KOPT-K1 (cell line): Measurements from ENCODE around the gene SULT1E1.
"Not testable (repeated sequence)": the region's sequence is repeated elsewhere in the genome, so short reads cannot be mapped to it uniquely, and the experiment has no call there.

ENCODE experiments used
- H3K27ac ChIP-seq: fragments of 200-600 bp; sonication (generic); 2 replicates; pipeline ENCODE4 v1.5.1; 2016; ENCODE audit warnings: antibody characterized with exemption, mild to moderate bottlenecking, low read depth, low read length; ENCODE audit not compliant: poor library complexity, severe bottlenecking
- H3K36me3 ChIP-seq: fragments of 200-600 bp; sonication (generic); 2 replicates; pipeline ENCODE4 v1.5.1; 2017; ENCODE audit warnings: antibody characterized with exemption, mild to moderate bottlenecking, low read length, moderate library complexity; ENCODE audit not compliant: insufficient read depth
- H3K9me3 ChIP-seq: fragments of 200-600 bp; sonication (generic); 2 replicates; pipeline ENCODE4 v1.5.1; 2017; ENCODE audit warnings: antibody characterized with exemption, low read length, mild to moderate bottlenecking; ENCODE audit not compliant: insufficient read depth, poor library complexity, severe bottlenecking

Gene SULT1E1

DNA sequence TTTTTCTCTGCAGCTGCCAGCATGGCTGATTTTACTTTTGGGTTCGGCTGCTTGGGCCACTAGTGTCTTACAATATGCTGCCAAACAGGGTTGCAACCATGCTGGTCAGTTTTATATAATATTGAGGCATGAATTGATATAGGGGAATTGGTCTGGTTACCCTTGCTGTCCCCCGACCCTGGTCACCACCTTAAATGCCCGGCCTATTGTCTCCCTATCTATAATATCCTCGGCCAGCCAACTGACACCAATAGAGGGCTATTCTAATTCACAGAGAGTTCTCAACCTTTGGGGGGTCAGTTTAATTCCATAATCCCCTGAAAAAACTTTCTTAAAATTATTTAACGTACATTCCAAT, 28.7 kb downstream of the SULT1E1 start:
- Histone ChIP-seq H3K36me3 (no peaks in the 10 kb centered on the region), H3K27ac (no peak overlapping the region), H3K9me3 (no peaks in the 10 kb centered on the region)

DNA sequence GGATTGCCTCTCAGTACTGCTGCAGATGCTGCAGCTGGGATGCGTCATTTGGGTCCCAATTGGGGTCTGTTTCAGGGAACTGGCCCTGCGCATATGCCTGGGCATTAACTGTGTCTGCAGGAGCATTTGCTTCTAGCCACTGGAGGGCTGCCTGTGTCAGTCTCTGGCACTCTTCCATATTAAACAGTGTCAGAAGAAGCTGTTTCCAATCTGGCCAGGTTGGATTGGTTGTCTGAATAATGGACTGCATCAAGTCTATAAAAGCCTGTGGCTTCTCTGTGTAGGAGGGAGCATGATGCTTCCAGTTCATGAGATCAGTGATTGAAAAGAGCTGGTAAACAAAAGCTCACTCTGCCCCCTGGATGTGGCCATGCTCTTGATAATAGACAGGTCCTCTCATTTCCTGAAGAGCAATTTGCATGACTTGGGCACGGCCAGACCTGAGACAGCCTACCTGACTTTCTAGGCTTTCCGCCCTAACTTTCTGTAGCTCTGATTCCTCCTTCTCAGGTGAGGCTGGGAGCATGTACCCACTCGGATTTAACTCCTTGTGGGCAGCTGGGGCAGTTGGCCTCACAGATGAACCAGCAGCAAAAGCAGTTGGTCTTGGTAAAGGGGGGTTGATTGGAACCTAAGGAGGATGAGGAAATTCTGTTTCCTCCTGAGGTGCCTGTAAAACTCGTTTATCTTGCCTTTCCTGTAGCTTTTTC, 29.2 kb downstream of the SULT1E1 start:
- Histone ChIP-seq H3K36me3 (no peaks in the 10 kb centered on the region), H3K27ac (no peak overlapping the region), H3K9me3 (no peaks in the 10 kb centered on the region)

DNA sequence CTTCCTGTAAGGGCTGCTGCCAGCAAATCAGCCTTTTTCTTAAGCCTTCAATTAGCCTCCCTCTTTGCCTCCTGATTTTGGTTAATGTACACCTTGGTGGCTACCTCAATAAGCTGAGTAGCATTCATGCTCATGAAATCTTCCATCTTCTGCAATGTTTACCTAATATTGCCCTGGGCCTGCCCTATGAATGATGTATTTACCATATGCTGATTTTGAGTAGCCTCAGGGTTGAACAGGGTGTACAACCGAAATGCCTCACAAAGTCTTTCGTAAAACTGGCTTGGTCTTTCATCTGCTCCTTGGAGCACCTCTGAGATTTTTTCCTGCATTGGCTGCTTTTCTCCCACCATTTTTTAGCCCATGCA, 29.8 kb downstream of the SULT1E1 start:
- no peaks in the 10 kb centered on the region for H3K9me3 ChIP-seq
- no peaks in the 10 kb centered on the region for H3K36me3 ChIP-seq
- no peak overlapping the region for H3K27ac ChIP-seq

DNA sequence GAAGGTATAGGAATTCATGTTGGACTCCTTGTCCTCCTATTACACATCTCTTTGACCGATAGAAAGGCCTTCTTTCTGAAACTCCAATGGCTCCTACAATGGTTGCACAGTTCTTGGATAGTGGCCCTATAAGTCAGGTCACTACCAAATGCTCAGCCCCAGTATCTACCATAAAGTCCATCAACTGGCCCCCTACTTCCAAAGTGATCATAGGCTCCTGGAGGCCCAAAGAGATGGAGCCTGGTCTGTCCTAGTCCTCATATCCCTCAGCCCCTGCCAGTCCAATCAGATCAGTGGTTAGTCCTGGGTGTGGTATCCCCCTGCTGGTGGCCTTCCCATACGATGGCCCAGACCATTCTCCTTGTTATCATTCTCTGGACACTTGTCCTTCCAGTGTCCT, 30.3 kb downstream of the SULT1E1 start:
- H3K36me3 ChIP-seq = no peaks in the 10 kb centered on the region
- H3K9me3 ChIP-seq = no peaks in the 10 kb centered on the region
- no peak overlapping the region for H3K27ac ChIP-seq

DNA sequence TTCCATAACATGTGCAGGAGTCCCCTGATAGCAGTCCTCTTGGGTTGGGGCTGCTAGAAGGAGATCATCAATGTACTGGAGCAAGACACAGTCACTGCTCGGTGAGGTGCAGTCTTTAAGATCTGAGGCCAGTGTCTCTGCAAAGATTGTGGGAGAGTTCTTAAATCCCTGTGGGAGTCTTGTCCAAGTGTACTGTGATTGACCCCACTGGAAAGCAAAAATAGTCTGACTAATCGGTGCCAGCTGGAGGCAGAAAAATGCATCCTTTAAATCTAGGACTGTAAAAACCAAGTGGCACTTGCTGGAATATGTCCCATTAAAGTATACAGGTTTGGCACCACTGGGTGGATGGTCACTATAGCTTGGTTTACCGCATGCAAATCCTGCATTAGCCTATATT, 31.1 kb downstream of the SULT1E1 start:
- no peaks in the 10 kb centered on the region for H3K9me3 ChIP-seq
- H3K27ac ChIP-seq = no peak overlapping the region
- no peaks in the 10 kb centered on the region for H3K36me3 ChIP-seq

DNA sequence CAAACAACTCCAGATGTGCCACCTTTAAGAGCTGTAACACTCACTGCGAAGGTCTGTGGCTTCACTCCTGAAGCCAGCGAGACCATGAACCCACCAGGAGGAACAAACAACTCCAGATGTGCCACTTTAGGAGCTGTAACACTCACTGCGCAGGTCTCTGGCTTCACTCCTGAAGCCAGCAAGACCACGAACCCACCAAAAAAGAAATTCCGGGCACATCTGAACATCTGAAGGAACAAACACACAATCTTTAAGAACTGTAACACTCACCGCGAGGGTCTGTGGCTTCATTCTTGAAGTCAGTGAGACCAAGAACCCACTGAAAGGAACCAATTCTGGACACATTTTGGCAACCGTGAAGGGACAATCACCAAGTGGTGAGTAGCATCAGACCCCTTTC, 34.9 kb downstream of the SULT1E1 start:
- H3K9me3 ChIP-seq, H3K27ac ChIP-seq, H3K36me3 ChIP-seq: not testable (repeated sequence)

DNA sequence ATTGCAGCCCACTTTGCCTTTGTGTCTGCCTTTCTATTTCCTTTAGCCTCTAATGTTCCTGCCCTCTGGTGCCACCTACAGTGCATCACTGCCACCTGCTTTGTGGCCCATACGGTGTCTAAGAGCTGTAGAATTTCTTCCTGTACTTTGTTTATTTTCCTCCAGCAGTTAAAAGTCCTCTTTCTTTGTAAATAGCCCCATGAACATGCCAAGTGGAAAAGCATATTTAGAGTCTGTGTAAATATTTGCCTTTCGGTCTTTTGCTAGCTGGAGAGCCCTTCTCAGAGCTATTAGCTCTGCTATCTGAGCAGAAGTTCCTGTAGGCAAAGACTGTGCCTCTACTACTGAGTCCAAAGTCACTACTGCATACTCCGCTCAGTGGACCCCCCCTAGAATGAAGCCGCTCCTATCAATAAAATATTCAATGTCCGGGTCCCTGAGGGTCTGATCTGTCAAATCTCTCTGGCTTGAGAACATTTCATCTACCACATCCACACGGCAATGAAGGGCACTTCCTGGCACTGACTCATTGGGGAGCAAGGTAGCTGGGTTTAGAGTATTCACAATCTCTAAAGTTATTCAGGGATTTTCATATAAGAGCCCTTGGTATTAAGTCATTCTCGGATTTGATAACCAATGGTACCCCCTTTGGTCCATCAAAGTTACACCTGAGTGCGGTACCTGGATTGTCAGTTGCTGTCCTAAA, 36.3 kb downstream of the SULT1E1 start:
- no peak overlapping the region for H3K27ac ChIP-seq

DNA sequence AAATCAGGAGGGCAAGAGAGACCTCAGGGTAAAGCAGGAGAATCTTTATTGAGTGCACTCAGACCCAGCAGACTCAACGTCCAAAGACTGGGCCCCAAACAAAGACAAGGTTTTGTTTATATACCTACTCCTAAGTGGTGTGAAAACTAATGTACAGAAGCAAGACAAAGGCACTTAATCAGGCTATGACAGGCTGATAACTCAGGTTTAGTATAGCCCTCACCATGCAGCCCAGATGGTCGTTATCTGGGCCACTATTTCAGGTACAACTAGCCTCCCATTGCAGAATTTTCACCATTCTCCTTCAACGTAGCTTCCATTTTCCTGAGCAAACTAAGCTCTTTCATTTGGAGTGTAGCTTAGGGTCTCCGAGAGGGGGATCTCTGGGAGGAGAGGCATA, 36.9 kb downstream of the SULT1E1 start:
- no peak overlapping the region for H3K27ac ChIP-seq
- no peaks in the 10 kb centered on the region for H3K36me3 ChIP-seq
- no peaks in the 10 kb centered on the region for H3K9me3 ChIP-seq

More for the DNA sequence above, 36.3 kb downstream of the SULT1E1 start:
- Histone ChIP-seq H3K36me3 (no peaks in the 10 kb centered on the region), H3K9me3 (no peaks in the 10 kb centered on the region)

DNA sequence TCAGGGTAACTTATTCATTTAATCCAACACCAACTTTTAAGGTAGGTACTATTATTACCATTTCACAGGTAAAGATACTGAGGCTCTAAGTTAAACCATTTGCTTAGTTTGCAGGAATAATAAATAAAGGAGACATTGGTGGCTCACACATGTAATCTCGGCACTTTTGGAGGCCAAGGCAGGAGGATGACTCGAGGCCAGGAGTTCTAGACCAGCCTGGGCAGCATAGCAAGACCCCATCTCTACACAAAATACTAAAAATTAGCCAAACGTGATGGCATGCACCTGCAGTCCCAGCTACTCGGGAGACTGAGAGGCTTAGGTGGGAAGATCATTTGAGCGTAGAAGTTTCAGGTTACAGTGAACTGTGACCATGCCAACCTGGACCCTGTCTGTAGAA, 37.7 kb downstream of the SULT1E1 start:
- no peaks in the 10 kb centered on the region for H3K9me3 ChIP-seq
- H3K36me3 ChIP-seq = no peaks in the 10 kb centered on the region
- no peak overlapping the region for H3K27ac ChIP-seq

DNA sequence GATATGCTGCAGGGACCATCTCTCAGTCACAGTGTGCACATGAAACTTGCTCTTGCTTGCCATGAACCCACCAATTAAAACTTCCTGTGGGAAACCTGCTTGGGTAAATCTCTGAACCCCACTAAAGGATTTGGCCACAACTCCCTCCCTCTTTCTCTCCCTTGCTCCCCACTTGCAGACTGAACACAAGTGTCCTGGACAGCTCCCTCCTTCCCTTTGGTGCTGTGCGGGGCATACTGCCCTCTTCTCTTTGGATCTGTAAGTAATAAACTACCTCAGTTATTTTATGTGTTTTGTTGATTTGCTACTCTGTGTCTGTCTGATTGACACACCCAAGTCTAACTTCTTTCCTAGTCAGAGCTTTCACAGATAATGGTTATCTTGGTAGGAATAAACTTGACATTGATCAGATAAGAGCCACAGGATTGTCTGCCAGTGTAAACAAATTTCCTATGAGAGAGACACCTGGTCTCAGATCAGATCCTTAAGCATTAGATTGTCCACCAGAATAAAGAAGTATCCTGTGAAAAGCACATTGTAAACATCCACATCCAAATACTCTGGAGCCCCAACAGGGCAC, 41.8 kb downstream of the SULT1E1 start:
- no peaks in the 10 kb centered on the region for H3K36me3 ChIP-seq
- no peak overlapping the region for H3K27ac ChIP-seq
- no peaks in the 10 kb centered on the region for H3K9me3 ChIP-seq

DNA sequence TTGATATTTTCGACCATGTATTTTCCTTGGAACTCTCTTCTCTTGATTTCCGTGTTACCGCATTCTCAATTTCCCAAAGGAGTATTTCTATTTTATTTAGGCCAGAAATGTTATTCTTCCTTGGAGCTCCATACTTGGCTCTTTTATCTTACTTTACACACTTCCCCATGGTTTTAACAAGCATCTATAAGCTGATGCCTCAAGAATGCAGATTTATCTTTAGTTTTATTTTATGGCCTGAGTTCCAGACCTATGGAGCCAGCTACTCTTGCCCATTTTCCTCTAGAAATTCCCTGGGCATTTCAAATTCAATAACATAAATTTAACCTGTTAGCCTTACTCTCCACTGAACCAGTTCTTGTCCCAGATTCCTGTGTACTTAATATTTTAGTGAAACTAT, 43.7 kb downstream of the SULT1E1 start:
- Histone ChIP-seq H3K9me3 (no peaks in the 10 kb centered on the region), H3K36me3 (no peaks in the 10 kb centered on the region), H3K27ac (no peak overlapping the region)

DNA sequence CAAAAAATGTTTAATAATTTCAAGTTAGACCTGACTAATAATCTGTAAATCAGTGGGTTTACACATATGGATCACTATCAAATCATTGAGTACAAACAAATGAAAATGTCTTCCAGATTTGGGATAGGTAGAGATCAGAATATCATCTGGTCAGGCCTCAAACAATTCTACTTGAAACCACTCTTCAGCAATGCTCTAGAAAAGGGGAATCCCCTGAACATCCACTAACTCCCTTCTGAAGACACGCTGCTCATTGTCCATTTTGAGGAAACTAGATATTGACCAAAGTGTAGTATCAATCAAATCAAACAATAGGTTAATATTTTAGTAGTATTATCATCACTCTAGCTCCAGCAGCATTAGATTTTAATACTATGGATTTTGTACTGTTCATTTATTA, 46.3 kb downstream of the SULT1E1 start:
- Histone ChIP-seq H3K9me3 (no peaks in the 10 kb centered on the region), H3K27ac (no peak overlapping the region), H3K36me3 (no peaks in the 10 kb centered on the region)

DNA sequence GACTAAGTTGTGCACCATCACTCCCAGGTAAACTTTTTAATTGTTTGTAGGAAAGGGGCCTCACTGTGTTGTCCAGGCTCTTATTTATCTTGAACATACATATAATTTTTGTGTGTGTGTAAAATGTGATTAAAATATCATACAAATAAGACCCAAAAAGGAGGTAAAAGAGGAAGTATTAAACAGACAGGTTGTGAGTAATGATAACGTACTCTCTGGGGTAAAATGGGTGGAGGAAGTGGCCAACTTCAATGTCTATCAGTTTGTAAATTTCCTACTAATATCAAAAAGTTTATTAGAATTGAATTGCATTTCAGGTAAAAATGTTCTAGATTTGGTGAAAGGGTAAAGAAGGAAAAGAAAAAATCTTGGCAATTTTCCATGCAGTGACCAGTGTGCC, 48.8 kb downstream of the SULT1E1 start:
- Histone ChIP-seq H3K36me3 (no peaks in the 10 kb centered on the region), H3K9me3 (no peaks in the 10 kb centered on the region), H3K27ac (no peak overlapping the region)

DNA sequence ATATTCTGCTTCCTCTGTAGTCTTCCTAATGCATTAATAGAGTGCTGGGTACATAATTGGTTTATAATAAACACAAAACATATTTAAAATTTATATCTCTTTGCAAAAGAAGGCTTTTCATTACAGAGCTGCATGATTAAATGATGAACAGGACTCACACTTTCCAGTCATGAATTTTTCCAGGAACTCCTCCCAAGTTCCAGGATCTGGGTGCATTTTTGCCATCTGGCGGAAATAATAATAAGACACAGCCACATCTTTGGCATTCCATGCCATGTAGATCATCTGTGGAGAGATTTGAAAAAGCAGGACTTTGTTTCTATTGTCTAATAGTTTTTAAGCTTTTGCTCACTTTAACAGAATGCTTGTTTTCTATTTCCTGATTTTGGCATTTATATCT, 59.3 kb downstream of the SULT1E1 start:
- H3K36me3 ChIP-seq = no peaks in the 10 kb centered on the region
- H3K9me3 ChIP-seq = no peaks in the 10 kb centered on the region
- no peak overlapping the region for H3K27ac ChIP-seq

DNA sequence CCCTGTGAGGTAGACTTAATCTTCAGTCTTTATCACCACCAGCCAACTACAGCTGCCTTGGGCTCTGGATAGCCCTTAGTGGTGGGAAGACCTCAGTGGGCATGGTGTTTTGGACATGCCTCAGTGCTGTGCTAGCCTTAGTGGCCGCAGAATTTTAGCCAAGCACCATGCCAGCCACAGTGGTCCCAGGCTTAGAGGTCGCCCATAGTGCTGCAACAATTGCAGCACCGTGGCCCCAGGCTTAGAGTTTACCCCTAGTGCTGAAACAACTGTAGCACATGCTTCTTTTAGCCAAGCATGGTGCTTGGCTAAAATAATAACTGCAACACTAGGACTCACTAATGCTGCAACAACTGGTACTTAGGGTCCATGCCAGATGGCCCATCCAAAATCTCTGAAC, 60.6 kb downstream of the SULT1E1 start:
- H3K36me3 ChIP-seq = no peaks in the 10 kb centered on the region
- H3K27ac ChIP-seq = no peak overlapping the region
- H3K9me3 ChIP-seq = no peaks in the 10 kb centered on the region

DNA sequence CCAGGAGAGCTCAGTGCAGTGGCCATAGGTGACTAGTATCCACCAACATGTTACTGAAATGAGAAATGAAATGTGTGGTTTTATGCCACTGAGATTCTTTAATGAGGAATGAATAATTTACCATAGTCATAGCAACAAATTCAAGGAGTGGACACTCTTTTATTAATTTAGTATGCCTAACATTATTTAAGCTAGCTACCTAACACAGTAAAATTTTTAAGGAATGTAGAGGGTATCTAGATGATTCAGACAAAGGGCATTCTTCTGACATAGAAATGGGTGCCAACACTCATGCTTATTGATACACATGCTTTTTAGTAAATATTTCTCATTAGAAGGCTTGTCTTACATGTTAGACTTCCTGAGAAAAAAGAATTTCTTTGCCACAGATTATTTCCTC, 66.2 kb downstream of the SULT1E1 start:
- Histone ChIP-seq H3K9me3 (no peaks in the 10 kb centered on the region), H3K36me3 (no peaks in the 10 kb centered on the region), H3K27ac (no peak overlapping the region)
